HG03108 (cell line): ENCODE results near the gene MYO1B.
A peak's percentile ranks its signal among the peaks of the same experiment; 100 is the strongest.

Source experiments
- ATAC-seq: cut with Tn5 transposase; IDR thresholded peaks from one replicate; pipeline ENCODE4 v1.9.1; 2021; ENCODE audit warnings: moderate library complexity; ENCODE audit not compliant: unreplicated experiment

The MYO1B gene

DNA sequence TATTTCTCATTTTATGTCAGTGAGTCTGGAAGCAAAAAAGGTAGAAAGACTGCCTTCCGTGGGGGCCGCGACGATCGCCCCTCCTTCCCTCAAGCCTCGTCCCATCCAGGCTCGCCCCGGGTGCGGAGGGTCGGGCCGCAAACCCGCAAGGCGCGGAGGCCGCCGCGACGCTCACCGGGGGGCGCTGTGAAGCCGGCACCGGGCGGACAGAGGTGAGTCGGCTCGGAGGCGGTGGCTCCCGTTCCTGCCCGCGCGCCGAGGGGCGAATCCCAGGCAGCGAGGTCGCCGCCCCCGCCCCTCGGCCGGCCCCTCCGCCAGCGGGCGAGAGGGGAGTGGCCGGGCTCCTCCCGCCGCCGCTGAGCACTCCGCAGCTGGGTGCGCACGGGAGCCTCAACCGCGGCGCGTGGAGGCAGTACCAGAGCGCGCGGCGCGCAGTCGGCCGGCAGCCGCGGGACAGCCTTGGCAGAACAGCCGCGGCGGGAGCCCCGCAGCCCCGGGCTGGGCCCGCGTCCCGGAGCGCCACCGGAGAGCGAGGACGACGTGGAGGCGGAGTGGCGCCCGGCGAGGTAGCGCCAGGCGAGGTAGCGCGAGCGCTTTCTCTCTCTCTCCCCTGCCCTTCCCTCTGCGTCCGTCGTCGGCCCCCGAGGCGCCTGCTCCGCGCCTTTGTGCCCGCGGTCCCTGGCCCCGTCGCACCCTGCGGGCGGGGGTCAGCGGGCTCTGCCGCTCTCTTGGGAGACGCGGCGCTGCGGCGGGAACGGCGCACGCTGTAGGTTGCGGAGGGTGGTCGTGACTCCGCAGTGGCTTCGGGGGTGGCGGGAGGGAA, at the start of gene MYO1B:
Gene MYO1B, plus strand, starts transcription at position 359 of the 823 bp plus-strand sequence. CDS start 31,492 bp downstream, outside the sequence.
- ATAC-seq: peak; percentile 59

DNA sequence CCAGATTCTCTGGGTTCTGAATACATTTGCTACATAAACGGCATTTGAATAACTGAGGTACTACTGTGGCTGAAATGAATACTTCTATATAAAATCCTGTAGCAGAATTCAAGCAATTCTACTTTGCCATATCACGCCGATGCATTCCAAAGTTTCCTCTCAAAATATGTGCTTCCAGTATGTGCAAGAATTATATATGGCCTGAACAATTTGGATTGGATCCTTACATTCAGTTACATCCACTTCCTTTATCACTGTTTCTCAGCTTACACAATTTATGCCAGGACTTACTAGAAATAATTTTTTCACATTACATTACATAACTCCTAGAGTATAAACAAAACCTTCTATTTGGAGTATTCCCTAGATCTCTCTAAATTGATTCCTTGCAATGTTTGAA, 48.1 kb upstream of the MYO1B start:
- no peak for ATAC-seq

DNA sequence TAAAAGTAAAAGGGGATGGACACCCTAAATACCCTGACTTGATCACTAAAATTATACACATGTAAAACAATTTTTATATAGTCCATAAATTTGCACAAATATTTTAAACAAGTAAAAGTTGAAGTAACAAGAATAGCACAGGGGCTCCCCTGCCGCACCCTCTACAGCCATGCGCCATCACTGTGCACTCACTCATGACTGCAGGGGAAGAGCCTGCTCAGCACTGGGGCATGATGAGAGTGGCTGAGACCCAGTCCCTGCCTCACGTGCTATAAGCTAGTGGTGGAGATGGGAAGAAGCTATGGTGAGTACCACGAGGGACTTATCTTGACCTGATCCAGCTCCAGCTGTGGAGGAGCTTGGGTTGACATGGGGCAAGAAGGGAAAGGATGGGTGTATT, 46.9 kb upstream of the MYO1B start:
- ATAC-seq: no peak

DNA sequence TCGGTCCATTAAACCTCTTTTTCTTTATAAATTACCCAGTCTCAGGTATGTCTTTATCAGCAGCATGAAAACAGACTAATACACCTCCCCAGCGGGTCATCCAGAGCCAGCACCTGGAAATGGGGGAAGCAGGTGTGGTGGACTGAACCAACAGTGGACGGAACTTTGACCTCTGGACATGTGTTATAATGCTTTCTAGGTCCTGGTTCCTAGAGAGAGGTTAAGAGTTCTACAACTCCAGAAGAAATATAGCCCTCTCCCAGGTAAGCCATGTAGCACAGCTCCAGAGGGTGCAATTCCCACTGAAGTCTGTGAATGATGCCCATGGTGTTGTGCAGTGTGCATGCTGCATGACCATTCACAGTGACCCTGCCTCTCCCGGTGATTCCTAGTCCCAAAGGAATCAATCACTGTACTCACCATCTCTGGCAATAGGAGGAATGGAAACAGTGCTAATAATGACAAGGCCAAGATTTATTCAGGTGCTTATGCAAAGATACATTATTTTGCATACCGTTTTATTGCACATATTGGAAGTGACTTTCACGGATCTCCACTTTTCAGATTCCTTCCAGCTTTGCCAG, 45.2 kb upstream of the MYO1B start:
- no peak for ATAC-seq

DNA sequence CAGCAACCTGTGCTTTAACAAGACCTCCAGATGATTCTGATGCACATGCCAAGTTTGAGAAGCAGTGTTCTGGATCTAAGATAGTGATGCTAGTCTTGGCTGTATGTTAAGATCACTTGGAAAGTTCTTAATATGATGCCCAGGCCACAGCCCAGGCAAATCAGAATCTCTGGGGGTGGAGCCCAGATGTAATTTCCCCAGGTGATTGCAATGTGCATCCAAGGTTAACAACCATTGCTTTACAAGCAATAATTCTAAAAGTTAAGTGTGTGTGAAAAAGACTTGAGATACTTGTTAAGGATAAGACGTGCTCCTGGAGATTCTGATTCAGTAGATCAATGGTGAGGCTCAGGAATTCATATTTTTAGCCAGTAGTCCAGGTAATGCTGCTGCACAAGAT, 44.3 kb upstream of the MYO1B start:
- ATAC-seq: no peak

DNA sequence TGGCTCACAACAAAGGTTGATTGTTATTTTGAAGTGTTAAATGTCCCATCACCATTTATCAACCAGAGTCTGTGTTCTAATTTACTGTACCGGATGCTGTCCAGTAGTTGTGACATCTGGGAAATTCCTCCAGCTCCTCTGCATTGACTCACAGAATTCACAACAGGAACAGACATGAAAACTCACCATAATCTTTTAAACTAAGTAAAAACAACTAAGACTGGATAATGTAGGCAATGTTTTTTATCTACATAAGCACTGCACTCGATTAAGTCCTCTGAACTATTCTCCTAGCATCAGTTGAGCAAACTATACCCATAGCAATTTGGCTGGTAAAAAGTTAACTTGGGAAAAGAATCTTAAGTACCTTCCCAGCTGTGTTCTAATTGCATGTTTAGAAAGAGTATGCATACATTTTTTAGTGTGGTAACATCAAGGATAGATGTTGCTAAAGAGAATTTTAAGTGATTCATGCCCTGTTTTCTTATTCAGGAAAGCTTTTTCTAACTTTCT, 42.9 kb upstream of the MYO1B start:
- no peak for ATAC-seq

DNA sequence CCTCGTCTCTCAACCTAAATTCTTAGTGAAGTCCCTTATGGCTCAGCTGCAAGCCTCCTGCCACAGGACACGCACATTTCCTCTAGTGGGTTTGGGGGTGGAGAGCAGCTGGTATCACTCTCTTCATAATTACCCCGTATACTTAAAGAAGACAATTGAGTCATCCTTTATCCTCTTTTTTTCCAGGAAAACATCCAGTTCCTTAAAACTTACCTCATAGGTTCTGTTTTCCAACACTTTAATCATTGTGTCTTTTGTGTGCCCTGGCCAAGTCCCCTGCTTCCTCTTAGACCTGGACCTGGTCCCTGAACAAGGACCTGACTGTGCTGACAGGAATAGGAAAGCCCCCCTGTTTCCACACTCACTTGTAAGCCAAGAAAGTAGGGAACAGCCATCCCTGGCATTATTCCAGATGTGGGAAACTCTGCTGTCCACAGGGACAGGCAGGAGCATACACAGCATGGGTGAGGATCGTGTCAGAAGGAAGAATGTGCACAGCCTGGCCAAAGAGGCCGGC, 42.3 kb upstream of the MYO1B start:
- ATAC-seq: no peak

DNA sequence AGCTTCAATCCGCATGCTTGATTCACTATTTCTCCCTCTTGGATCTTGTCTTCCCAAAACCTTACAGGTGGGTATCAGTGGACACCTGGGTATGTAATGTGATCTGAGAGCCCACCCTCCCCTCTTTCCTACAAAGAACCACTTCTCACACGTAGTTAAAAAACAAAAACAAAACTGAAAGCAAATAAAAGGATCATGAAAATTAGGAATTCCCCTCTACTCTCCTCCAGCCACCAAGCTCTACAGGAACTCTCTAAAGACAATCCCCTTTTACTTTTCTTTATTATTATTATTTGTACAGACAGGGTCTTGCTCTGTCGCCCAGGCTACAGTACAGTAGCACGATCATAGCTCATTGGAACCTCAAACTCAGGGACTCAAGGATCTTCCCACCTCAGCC, 40.8 kb upstream of the MYO1B start:
- ATAC-seq: no peak

DNA sequence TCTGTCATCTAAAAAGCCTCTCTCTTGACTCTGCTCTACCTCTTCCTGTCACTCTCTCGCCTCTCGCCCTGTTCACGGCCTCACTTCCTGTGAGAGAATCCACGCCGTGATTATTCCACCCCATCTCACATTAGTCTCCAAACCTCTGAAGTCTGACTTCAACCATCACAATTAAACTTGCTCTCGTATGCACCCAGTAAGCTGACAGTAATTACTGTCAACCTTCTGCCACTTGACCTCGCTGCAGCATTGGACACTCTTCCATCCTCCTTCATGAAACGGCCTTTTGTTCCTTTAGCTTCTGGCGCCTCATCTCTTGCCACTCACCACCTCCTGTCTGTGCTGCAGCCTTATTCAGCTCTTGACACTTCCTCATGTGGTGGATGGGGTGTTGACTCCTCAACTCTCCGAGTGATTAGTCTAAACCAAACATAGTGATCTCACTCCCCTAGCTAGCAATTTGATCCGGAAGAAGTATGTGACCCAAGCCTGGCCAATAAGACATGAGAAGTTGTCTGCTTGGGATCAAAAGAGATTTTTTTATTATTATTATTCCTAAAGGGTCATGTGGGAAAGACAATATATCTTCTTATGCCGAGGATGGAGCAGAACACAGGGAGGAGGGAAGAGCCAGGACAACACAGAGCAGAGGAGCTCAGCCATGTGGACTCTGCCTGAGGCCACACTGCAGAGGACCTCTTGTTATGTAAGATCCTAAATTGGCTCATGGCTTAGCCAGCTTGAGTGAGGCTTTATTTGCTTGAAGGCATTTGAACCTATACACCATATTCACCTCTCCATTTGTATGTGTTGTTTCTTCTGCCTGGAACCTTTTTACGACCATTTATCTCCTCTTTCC, 38.4 kb upstream of the MYO1B start:
- ATAC-seq: no peak

DNA sequence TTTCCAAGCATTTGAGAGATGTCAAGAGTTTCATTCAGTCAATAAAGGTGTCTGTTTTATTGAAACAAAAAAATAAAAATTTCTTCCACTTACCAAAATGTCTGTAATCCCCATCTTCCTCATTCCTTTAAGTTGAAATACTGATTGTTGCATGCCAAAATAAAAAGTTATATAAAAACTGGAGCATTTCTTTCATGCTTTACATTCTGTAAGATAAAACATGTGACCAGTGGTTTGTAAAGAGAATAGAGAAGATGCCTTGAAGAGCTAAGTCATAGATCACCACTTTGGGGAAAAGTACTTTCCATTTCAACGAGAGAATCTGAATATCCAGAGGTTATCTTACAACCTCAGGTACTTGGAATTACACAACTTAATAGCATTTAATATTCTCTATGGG, 35.9 kb upstream of the MYO1B start:
- no peak for ATAC-seq

DNA sequence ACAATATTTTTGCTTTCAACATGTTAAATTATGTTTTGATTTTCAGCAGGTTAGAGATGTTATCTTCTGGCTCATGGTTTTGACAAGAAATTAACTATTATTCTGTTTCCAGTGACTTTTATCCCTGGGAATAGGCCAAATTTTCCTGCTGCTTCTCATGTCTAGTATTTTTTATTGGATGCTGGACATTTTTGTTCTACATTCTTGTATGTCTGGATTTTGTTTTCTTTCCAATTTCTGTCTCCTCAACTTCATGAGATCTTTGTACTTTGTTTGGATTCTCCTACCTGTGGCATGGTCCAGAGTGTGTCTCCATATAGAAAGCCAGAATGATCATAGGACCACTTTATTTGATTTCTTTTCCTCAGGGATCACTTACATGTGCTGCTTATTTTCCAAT, 33.1 kb upstream of the MYO1B start:
- no peak for ATAC-seq

DNA sequence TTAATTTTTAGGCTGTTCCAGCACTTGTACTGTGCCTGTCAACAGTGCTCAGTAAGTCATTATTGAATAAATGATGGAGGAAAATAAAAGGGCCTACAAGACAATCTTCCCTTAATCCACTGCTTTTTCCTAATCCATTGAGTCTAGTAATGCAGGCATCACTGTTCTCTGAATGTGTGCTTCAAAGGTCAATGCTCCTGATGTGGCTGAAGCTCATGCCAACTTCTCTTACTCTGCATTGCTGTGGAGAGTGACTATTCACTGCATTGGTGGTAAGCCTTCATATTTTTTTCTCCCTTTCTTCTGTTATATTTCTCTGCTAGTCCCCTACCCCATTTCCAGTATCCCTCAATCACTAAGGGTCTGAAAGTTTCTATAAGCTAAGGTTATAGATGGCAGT, 31.9 kb upstream of the MYO1B start:
- ATAC-seq: no peak

DNA sequence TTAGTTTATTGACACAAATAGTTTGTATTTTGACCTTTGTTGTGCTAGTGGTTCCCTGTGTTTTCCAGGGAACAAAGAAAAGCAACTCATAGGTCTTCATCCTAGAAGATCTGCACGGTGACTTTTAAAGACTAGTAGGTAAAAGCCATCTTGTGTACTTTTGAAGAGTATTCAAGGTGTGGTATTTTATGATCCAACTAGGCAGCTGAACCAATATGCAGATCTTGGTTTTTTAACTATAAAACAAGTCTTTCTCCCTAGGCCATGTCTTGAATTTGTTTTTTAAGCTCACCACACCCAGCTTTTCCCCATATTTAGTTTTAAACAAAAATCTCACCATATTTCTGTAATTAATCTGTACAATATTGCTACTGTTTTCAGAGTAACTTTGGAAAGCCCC, 30.0 kb upstream of the MYO1B start:
- ATAC-seq: no peak

DNA sequence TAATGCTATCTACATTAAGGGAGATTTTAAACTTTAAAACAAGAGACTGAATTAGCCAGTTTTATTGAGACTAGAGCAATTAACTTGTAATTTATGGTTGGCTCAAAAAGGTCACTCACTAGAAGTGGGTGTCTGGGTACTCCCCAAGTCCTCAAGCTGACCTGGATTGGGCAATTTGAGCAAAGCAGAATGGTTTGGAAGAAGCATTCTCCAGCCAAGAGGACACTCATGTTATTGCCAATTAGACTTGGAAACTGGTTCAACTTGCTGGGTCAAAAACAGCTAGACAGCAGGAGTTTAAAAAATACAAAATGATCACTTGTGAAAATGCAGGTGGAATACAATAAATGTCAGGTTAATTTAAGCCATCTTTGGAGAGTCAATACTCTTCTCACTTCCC, 29.5 kb upstream of the MYO1B start:
- no peak for ATAC-seq

DNA sequence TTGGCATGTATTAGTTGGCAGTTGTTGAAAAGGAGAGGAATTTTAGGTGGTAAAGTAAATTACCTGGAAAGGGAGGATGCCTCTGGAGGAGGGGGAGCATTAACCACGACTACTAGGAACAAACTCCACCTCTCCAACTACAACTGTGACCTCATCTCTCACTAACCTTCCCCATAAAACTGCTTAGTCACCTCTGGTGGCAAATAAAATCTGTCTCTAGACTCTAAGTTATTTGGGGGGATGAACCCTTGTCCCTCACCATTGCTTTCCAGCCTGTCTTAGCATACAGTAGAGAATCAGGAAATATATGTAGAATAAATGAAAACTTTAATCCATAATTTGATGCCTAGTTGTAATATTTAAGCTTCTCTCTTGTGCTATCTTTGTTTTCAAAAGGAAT, 27.6 kb upstream of the MYO1B start:
- no peak for ATAC-seq

DNA sequence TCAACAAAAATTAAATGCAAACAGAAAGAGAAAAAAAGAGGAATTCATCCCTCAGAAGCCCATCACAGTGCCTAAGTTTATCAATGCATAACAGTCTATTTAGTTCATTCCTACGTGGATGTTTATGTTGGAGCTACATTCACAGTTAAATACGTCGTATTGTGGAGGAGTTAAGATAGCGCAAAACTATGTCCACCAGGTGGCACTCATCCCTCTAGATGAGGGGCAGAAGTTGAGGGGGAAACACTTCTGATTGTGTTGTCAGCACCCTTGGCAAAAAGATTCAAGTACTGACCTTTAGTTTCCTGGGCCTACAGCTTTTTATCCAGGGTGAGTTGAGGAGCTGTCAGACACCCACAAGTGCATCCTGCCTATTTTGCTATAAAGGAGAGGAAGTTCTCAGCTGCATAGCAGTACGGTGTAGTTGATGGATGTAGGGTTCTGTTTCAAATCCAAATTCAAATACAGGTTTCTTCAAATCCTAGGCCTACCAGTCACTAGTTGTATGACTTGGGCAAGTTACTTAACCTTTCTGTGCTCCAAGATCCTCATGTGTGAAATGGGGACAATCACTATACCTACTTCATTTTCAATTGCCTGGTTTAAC, 26.8 kb upstream of the MYO1B start:
- ATAC-seq: peak; percentile 48

DNA sequence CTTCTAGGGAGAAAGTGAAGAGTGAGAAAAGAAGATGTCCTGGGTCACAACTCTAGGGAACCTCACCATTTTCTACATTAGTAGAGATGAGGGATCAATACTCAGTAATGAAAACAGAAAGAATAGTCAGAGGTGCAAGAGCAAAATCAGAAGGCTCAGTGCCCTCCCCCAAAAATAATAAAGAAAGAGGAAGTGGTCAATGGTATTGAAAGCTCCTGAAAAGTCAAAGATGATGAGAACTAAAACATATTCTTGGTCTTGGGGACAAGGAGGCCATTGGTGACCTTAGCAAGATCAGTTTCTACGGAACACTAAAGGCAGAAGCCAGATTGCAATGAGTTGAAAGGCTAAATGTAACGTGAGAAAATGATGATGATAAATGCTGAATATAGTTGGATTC, 24.5 kb upstream of the MYO1B start:
- peak; percentile 46 for ATAC-seq

DNA sequence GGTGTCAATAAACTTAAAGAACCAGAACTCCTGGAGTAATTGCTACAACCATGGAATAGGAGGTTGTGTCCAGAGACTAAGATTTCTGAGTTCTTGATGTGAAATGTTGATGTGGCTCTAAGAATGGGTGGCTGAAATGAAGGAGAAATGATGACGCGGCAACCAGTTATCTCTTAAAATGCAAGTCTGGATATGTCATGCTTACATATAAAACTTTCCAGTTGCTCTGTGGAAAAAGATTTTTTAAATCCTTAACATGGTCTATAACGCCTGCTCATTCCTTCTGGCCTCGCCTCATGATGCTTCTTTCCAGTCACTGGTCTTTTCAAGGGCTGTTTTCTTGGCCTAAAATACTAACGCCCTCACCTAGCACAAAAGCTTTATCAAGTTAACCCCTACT, 23.5 kb upstream of the MYO1B start:
- no peak for ATAC-seq

DNA sequence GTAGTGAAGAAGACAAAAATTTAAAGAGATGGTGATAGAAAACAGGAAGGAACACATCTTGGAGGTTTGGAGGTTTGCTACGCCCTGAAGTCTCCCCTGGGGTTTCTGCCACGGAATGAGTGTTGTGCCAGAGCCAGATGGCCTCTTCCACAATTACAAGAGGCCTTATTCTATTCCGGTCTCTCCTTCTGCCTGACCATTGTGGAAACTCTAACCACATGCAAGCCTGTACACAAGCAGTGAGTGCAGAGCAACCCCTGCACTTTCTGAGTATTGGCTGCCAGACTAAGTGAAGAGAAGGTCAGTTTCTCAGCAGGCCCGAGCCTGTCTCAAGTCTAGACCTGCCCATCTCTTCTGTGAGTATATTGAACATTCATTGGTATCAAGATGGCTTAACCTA, 22.7 kb upstream of the MYO1B start:
- ATAC-seq: peak; percentile 50

DNA sequence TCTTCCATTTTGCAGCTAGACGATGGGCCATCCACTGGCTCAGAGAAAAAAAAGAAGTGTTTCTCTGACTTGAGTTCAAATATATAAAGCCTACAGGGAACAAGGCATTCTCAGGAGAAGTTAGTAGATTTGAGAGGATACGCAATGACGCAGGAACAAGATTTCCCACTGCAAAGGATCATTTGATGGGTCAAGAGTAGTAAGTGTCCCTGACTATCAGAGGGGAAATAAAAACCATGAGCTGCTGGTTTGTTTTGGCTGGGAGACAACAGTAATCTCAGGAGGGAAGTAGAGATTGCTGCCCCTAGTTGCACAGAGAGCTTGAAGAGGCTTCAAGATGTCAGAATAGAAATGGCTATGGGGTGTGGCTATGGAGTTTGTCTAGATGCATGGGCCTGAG, 22.3 kb upstream of the MYO1B start:
- ATAC-seq: no peak

DNA sequence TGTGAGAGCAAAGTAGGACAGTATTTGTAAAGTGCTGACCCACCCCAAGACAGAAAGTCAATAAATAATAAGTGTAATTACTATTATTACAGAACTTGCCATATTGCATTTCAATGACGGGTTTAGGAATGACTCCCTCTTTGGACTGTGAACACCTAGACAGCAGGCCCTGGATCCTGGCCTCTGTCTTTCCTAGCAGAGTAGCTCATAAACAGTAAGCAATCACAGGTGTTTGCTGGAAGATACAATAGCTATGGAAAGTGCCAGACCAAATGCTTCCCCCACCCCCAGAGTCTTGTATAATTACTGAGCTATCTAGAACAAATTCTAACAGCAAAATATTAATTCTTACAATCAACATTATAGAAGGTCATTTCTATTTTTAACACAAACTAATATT, 20.1 kb upstream of the MYO1B start:
- no peak for ATAC-seq
